PFSK-1 (cell line): ENCODE data around the gene PSMA2.

ENCODE experiments used
- FOXP2 ChIP-seq: optimal IDR thresholded peaks from 2 replicates; pipeline ENCODE3; 2011; ENCODE audit warnings: borderline replicate concordance, control low read depth, inconsistent platforms; ENCODE audit not compliant: insufficient read depth; ENCODE audit errors: extremely low read length, extremely low read depth
- POLR2AphosphoS5 ChIP-seq: IDR thresholded peaks from 2 replicates; pipeline ENCODE4 v1.6.1; 2012; ENCODE audit warnings: low read depth, mild to moderate bottlenecking, control low read depth, low read length, moderate library complexity
- REST ChIP-seq, 2 experiments: IDR thresholded peaks; 2 replicates each; pipeline versions ENCODE4 v1.6.1 to v1.8.0; 2011 to 2012; ENCODE audit warnings: low read depth in 2 of 2, low read length in 2 of 2, control low read depth in 1 of 2, inconsistent platforms in 1 of 2, mild to moderate bottlenecking in 1 of 2, moderate library complexity in 1 of 2; ENCODE audit not compliant: insufficient read depth in 1 of 2
- SIN3A ChIP-seq: IDR thresholded peaks from 2 replicates; pipeline ENCODE4 v1.6.1; 2012; ENCODE audit warnings: mild to moderate bottlenecking, low read length, moderate library complexity, borderline replicate concordance; ENCODE audit not compliant: insufficient read depth
- TAF1 ChIP-seq: IDR thresholded peaks from 2 replicates; pipeline ENCODE4 v1.6.1; 2012; ENCODE audit warnings: low read length, control low read depth, borderline replicate concordance; ENCODE audit not compliant: insufficient read depth

The PSMA2 gene

GRCh38 chr7:42959549-42959948 is 27.6 kb upstream of the PSMA2 start:
- TF ChIP-seq FOXP2 (no peak), REST (IDR thresholded peaks at IDR 0.05; ENCODE audit: insufficient read depth in 1 of 2, low read depth in 2 of 2, low read length in 2 of 2) (no peak), POLR2AphosphoS5 (no peak), TAF1 (no peak)

GRCh38 chr7:42956062-42956461 is 24.1 kb upstream of the PSMA2 start:
- no peak for TF ChIP-seq TAF1
- no peak for TF ChIP-seq SIN3A

- TF ChIP-seq REST (IDR thresholded peaks at IDR 0.05; ENCODE audit: insufficient read depth in 1 of 2, low read depth in 2 of 2, low read length in 2 of 2) (no peak), TAF1 (no peak), FOXP2 (no peak), POLR2AphosphoS5 (no peak), SIN3A (no peak)
Measured at GRCh38 chr7:42953994-42954393, 22.0 kb upstream of the PSMA2 start.

GRCh38 chr7:42952328-42952727 is 20.4 kb upstream of the PSMA2 start:
- TF ChIP-seq TAF1 = no peak
- no peak for TF ChIP-seq REST (IDR thresholded peaks at IDR 0.05; ENCODE audit: insufficient read depth in 1 of 2, low read depth in 2 of 2, low read length in 2 of 2)
- TF ChIP-seq POLR2AphosphoS5 = no peak
- no peak for TF ChIP-seq SIN3A
- TF ChIP-seq FOXP2 = no peak

- TF ChIP-seq POLR2AphosphoS5 (no peak), REST (IDR thresholded peaks at IDR 0.05; ENCODE audit: insufficient read depth in 1 of 2, low read depth in 2 of 2, low read length in 2 of 2) (no peak), SIN3A (no peak), FOXP2 (no peak), TAF1 (no peak)
Measured at GRCh38 chr7:42950417-42950816, 18.4 kb upstream of the PSMA2 start.
